ENCODE results near the gene ACTN1. TPM values are rescaled to one million over a fixed set of nuclear protein-coding genes. Genes with fewer than 3 reads are reported as not detected.

ACTN1 gene
- total and polyA plus RNA-seq, 2 of the 8 experiments (the other 6 are each of a cell fraction or from before 2014, with no cell fraction given), result 236 to 262 TPM

- Histone ChIP-seq H4K8ac (ENCODE audit: extremely low read depth, insufficient read depth, low read length) (no peak overlapping the region), H3K4ac (replicated peaks; ENCODE audit: insufficient read length, low read depth, low read length) (no peak overlapping the region), H2BK120ac (replicated peaks; ENCODE audit: low read depth, low read length) (no peak overlapping the region), H2BK15ac (ENCODE audit: low read length) (no peak overlapping the region; the same call in 1 of the 2 replicates), H3K27ac (ENCODE audit: low read depth, low read length) (no peak overlapping the region), H2AK5ac (ENCODE audit: low read depth, low read length) (no peak overlapping the region), H3K4me1 (replicated peaks in 1 of 4; ENCODE audit: control insufficient read depth in 3 of 4, insufficient read depth in 4 of 4, low read length in 3 of 4) (peaks cover 0 to 7% (median 5%) of the 10 kb centered on the region in 4 experiments; a peak in 5 of 7 replicates), H3K56ac (replicated peaks; ENCODE audit: insufficient read length, low read depth, low read length) (no peak overlapping the region), H3K18ac (ENCODE audit: extremely low read depth, low read length) (no peak overlapping the region), H3K79me1 (ENCODE audit: low read depth, low read length) (no peaks in the 10 kb centered on the region), H3K79me2 (ENCODE audit: control insufficient read depth in 1 of 2, insufficient read depth in 2 of 2, low read length in 2 of 2) (peaks cover 0 to 3% of the 10 kb centered on the region in 2 experiments; a peak in 1 of 4 replicates), H3K14ac (ENCODE audit: insufficient read length) (no peak overlapping the region), H2AFZ (ENCODE audit: low read length) (no peak overlapping the region), H3K36me3 (ENCODE audit: control insufficient read depth in 2 of 4, insufficient read depth in 4 of 4, low read length in 3 of 4) (no peaks in the 10 kb centered on the region), H2BK12ac (ENCODE audit: low read depth, low read length) (no peak overlapping the region), H4K5ac (ENCODE audit: insufficient read length, low read depth, low read length) (no peak overlapping the region), H3K23me2 (ENCODE audit: low read depth, low read length) (peaks cover 3% of the 10 kb centered on the region; the same call in 1 of the 2 replicates), H3K9ac (replicated peaks in 1 of 4; ENCODE audit: extremely low read depth in 1 of 4, low read depth in 3 of 4, low read length in 3 of 4) (no peak overlapping the region), H2BK5ac (ENCODE audit: low read depth, low read length) (no peak overlapping the region), H3K27me3 (replicated peaks in 1 of 4; ENCODE audit: control insufficient read depth in 3 of 4, extremely low read depth in 1 of 4, insufficient read depth in 3 of 4, low read length in 3 of 4) (no peaks in the 10 kb centered on the region; a peak in 1 of 7 replicates), H3K4me2 (ENCODE audit: insufficient read depth in 1 of 2, low read depth in 2 of 2, low read length in 2 of 2) (no peak overlapping the region), H4K20me1 (replicated peaks in 1 of 2; ENCODE audit: control insufficient read depth in 1 of 2, insufficient read depth in 2 of 2, low read length in 2 of 2) (no peaks in the 10 kb centered on the region), H2BK20ac (ENCODE audit: low read length) (no peak overlapping the region), H3K9me3 (ENCODE audit: insufficient read depth in 2 of 2, low read depth in 1 of 2, low read length in 1 of 2) (no peaks in the 10 kb centered on the region), H3K23ac (ENCODE audit: insufficient read length) (no peak overlapping the region), H4K91ac (replicated peaks; ENCODE audit: insufficient read length, low read length) (no peak overlapping the region), H3K4me3 (ENCODE audit: extremely low read depth in 1 of 4, insufficient read depth in 2 of 4, low read depth in 3 of 4, low read length in 4 of 4) (no peak overlapping the region)
- no peak for DNase-seq (ENCODE audit: low read depth in 1 of 2, low spot score in 2 of 2)
- 95% methylated on average over 3 of the region's 3 CpGs; no CpG with 5 or more reads in 1 of the 2 experiments for WGBS, 2 experiments (ENCODE audit: extremely low coverage in 1 of 2, insufficient coverage in 1 of 2, insufficient read length in 1 of 2, insufficient replicate concordance in 2 of 2, low coverage in 1 of 2, low lambda C conversion rate in 2 of 2, missing lambda C conversion rate in 1 of 2)
- ChIA-PET CTCF (ENCODE audit: partially characterized antibody) (interaction anchor here (0.7 to 1.2 kb wide), 2 partner anchors 72 to 107 kb away, joined by 3 to 4 read pairs; no protein-coding TSS in a partner anchor), POLR2A (ENCODE audit: partially characterized antibody) (interaction anchor here (1.9 kb wide), 1 partner anchor 13 kb away, joined by 5 read pairs; no protein-coding TSS in a partner anchor)
- no peak for FAIRE-seq
- TF ChIP-seq ATF2 (IDR thresholded peaks at IDR 0.05; ENCODE audit: low read length) (no peak), POLR2A (IDR thresholded peaks at IDR 0.05; ENCODE audit: control extremely low read depth in 1 of 2, low read depth in 2 of 2, low read length in 2 of 2) (no peak), CBX8 (IDR thresholded peaks at IDR 0.05; ENCODE audit: borderline replicate concordance, low read depth, low read length) (no peak), RXRA (IDR thresholded peaks at IDR 0.05; ENCODE audit: insufficient read depth, low read depth, low read length) (no peak), SIRT6 (IDR thresholded peaks at IDR 0.05; ENCODE audit: low read length) (no peak), NANOG (IDR thresholded peaks at IDR 0.05; ENCODE audit: insufficient read depth, low read depth, low read length, poor library complexity, severe bottlenecking) (no peak), MAX (IDR thresholded peaks at IDR 0.05) (no peak), CTCF (IDR thresholded peaks at IDR 0.05; ENCODE audit: control extremely low read depth in 1 of 3, insufficient read depth in 1 of 3, low read depth in 1 of 3, low read length in 3 of 3) (no peak), RFX5 (IDR thresholded peaks at IDR 0.05; ENCODE audit: borderline replicate concordance, low read depth, low read length) (no peak)
These were observed 4.1 kb upstream of the ACTN1 start for GRCh38 chr14:68983191-68983590.

All from H1 (cell line).